Measurements from ENCODE around the gene ATOX1. TPM values are rescaled to one million over a fixed set of nuclear protein-coding genes. Genes with fewer than 3 reads are reported as not detected.

Gene ATOX1
- total and polyA plus RNA-seq, 2 of the 8 experiments (the other 6 are each of a cell fraction or from before 2014, with no cell fraction given): 79.9 to 232 TPM

DNA sequence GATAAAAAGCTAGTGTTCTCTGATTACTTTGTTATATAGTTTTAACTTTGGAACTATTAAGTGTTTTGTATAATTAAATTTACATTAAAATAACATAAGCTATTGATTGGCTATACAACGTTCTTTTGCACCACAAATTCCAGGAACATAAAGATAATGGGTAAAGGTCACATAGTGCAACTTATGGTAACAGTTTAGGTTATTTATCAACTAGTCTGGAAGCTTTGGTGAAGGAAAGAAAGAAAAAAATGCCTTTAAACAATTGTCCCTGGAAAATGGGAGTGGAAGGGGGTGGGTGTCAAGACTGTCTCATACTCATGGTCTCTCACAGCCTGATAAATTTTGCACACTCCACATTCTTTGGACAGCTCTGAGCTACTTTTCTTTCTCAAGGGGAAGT, 54.7 kb downstream of the ATOX1 start (continued):
- TF ChIP-seq, protein P1, sequence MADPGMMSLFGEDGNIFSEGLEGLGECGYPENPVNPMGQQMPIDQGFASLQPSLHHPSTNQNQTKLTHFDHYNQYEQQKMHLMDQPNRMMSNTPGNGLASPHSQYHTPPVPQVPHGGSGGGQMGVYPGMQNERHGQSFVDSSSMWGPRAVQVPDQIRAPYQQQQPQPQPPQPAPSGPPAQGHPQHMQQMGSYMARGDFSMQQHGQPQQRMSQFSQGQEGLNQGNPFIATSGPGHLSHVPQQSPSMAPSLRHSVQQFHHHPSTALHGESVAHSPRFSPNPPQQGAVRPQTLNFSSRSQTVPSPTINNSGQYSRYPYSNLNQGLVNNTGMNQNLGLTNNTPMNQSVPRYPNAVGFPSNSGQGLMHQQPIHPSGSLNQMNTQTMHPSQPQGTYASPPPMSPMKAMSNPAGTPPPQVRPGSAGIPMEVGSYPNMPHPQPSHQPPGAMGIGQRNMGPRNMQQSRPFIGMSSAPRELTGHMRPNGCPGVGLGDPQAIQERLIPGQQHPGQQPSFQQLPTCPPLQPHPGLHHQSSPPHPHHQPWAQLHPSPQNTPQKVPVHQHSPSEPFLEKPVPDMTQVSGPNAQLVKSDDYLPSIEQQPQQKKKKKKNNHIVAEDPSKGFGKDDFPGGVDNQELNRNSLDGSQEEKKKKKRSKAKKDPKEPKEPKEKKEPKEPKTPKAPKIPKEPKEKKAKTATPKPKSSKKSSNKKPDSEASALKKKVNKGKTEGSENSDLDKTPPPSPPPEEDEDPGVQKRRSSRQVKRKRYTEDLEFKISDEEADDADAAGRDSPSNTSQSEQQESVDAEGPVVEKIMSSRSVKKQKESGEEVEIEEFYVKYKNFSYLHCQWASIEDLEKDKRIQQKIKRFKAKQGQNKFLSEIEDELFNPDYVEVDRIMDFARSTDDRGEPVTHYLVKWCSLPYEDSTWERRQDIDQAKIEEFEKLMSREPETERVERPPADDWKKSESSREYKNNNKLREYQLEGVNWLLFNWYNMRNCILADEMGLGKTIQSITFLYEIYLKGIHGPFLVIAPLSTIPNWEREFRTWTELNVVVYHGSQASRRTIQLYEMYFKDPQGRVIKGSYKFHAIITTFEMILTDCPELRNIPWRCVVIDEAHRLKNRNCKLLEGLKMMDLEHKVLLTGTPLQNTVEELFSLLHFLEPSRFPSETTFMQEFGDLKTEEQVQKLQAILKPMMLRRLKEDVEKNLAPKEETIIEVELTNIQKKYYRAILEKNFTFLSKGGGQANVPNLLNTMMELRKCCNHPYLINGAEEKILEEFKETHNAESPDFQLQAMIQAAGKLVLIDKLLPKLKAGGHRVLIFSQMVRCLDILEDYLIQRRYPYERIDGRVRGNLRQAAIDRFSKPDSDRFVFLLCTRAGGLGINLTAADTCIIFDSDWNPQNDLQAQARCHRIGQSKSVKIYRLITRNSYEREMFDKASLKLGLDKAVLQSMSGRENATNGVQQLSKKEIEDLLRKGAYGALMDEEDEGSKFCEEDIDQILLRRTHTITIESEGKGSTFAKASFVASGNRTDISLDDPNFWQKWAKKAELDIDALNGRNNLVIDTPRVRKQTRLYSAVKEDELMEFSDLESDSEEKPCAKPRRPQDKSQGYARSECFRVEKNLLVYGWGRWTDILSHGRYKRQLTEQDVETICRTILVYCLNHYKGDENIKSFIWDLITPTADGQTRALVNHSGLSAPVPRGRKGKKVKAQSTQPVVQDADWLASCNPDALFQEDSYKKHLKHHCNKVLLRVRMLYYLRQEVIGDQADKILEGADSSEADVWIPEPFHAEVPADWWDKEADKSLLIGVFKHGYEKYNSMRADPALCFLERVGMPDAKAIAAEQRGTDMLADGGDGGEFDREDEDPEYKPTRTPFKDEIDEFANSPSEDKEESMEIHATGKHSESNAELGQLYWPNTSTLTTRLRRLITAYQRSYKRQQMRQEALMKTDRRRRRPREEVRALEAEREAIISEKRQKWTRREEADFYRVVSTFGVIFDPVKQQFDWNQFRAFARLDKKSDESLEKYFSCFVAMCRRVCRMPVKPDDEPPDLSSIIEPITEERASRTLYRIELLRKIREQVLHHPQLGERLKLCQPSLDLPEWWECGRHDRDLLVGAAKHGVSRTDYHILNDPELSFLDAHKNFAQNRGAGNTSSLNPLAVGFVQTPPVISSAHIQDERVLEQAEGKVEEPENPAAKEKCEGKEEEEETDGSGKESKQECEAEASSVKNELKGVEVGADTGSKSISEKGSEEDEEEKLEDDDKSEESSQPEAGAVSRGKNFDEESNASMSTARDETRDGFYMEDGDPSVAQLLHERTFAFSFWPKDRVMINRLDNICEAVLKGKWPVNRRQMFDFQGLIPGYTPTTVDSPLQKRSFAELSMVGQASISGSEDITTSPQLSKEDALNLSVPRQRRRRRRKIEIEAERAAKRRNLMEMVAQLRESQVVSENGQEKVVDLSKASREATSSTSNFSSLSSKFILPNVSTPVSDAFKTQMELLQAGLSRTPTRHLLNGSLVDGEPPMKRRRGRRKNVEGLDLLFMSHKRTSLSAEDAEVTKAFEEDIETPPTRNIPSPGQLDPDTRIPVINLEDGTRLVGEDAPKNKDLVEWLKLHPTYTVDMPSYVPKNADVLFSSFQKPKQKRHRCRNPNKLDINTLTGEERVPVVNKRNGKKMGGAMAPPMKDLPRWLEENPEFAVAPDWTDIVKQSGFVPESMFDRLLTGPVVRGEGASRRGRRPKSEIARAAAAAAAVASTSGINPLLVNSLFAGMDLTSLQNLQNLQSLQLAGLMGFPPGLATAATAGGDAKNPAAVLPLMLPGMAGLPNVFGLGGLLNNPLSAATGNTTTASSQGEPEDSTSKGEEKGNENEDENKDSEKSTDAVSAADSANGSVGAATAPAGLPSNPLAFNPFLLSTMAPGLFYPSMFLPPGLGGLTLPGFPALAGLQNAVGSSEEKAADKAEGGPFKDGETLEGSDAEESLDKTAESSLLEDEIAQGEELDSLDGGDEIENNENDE (IDR thresholded peaks at IDR 0.05; ENCODE audit: insufficient replicate concordance, low read length): no peak
- no peak for TF ChIP-seq ASH2L (IDR thresholded peaks at IDR 0.05; ENCODE audit: low read length)
- no peak for TF ChIP-seq SRF (IDR thresholded peaks at IDR 0.05; ENCODE audit: low read depth, low read length)
- TF ChIP-seq SIRT6 (IDR thresholded peaks at IDR 0.05; ENCODE audit: low read length): no peak
- TF ChIP-seq, protein P2, sequence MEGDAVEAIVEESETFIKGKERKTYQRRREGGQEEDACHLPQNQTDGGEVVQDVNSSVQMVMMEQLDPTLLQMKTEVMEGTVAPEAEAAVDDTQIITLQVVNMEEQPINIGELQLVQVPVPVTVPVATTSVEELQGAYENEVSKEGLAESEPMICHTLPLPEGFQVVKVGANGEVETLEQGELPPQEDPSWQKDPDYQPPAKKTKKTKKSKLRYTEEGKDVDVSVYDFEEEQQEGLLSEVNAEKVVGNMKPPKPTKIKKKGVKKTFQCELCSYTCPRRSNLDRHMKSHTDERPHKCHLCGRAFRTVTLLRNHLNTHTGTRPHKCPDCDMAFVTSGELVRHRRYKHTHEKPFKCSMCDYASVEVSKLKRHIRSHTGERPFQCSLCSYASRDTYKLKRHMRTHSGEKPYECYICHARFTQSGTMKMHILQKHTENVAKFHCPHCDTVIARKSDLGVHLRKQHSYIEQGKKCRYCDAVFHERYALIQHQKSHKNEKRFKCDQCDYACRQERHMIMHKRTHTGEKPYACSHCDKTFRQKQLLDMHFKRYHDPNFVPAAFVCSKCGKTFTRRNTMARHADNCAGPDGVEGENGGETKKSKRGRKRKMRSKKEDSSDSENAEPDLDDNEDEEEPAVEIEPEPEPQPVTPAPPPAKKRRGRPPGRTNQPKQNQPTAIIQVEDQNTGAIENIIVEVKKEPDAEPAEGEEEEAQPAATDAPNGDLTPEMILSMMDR (IDR thresholded peaks at IDR 0.05; ENCODE audit: control extremely low read depth in 1 of 3, insufficient read depth in 1 of 3, low read depth in 1 of 3, low read length in 3 of 3): no peak
- TF ChIP-seq KDM1A (IDR thresholded peaks at IDR 0.05; ENCODE audit: borderline replicate concordance, low read length): no peak
- no peak for TF ChIP-seq CREB1 (IDR thresholded peaks at IDR 0.05)
- no peak for TF ChIP-seq JUN (IDR thresholded peaks at IDR 0.05; ENCODE audit: low read depth, low read length)
- TF ChIP-seq YY1 (IDR thresholded peaks at IDR 0.05; ENCODE audit: low read depth, low read length): no peak
- TF ChIP-seq GABPA (IDR thresholded peaks at IDR 0.05; ENCODE audit: borderline replicate concordance, insufficient read depth, low read length): no peak

All from H1 (cell line).